A549 (cell line): ENCODE results near the gene LACRT. TPM values are rescaled to one million over a fixed set of nuclear protein-coding genes. Genes with fewer than 3 reads are reported as not detected.

Experiments
- ATAC-seq, 2 experiments: fragments of 200-7000 bp in 1 of 2; fragments of >200 bp in 1 of 2; cut with Nextera tagmentation in 1 of 2; cut with Tn5 transposase in 1 of 2; 3 replicates each; pipeline versions ENCODE4 v1.8.0 to v1.9.1; 2018 to 2020; ENCODE audit warnings: mild to moderate bottlenecking in 1 of 2, moderate library complexity in 1 of 2
- CTCF ChIA-PET: fragments of 300-600 bp; sonication (Branson Sonifier 250); formaldehyde crosslinking; extraction: SDS; loops from one replicate; lab custom pipeline; 2021; ENCODE audit warnings: antibody characterized with exemption, inconsistent platforms; lab: Yijun Ruan, JAX
- POLR2A ChIA-PET: fragments of 350-600 bp; formaldehyde crosslinking; extraction: SDS; loops from one replicate; lab custom pipeline; 2021; ENCODE audit warnings: antibody characterized with exemption, inconsistent platforms; lab: Yijun Ruan, JAX
- DNase-seq, 2 experiments: peaks; one replicate each; pipeline versions ENCODE4 v3.0.0 to v3.0.0-alpha.2; 2011 to 2016; ENCODE audit warnings: low read depth in 1 of 2, low spot score in 1 of 2
- FAIRE-seq: peaks from 2 replicates; lab custom pipeline; 2011; peaks lifted over from hg19 to GRCh38; lab: Jason Lieb, UNC
- H3K27ac ChIP-seq, 2 experiments: fragments of >200 bp; sonication (Bioruptor Twin); formaldehyde crosslinking; 3 replicates each; pipeline ENCODE4 v1.5.1; 2016 to 2017
- H3K4me1 ChIP-seq: fragments of >200 bp; sonication (Bioruptor Twin); formaldehyde crosslinking; 3 replicates; pipeline ENCODE4 v1.6.1; 2016
- H3K4me2 ChIP-seq: fragments of >200 bp; sonication (Bioruptor Twin); formaldehyde crosslinking; 3 replicates; pipeline ENCODE4 v1.6.1; 2016
- H3K4me3 ChIP-seq: fragments of >200 bp; sonication (Bioruptor Twin); formaldehyde crosslinking; 3 replicates; pipeline ENCODE4 v1.5.1; 2016
- H3K9me3 ChIP-seq: fragments of >200 bp; sonication (Bioruptor Twin); formaldehyde crosslinking; 3 replicates; pipeline ENCODE4 v1.6.1; 2016
- CBX8 ChIP-seq: fragments of 200-600 bp; sonication (generic); IDR thresholded peaks from 2 replicates; pipeline ENCODE4 v1.6.1; 2016
- CEBPB ChIP-seq, 2 experiments: fragments of >200 bp in 1 of 2; sonication (Bioruptor Twin) in 1 of 2; formaldehyde crosslinking in 1 of 2; IDR thresholded peaks; 2 replicates each; pipeline ENCODE4 v1.6.1; 2012 to 2016
- EHF ChIP-seq: fragments of 250-450 bp; sonication (Bioruptor Pico); IDR thresholded peaks from 2 replicates; pipeline ENCODE4 v1.5.0; 2020; ENCODE audit warnings: mild to moderate bottlenecking
- EP300 ChIP-seq, 2 experiments: fragments of >200 bp; sonication (Bioruptor Twin); formaldehyde crosslinking; IDR thresholded peaks; 2 replicates in 1 of 2; 3 replicates in 1 of 2; pipeline ENCODE4 v1.6.1; 2016 to 2017
- ESRRA ChIP-seq: fragments of 150-350 bp; IDR thresholded peaks from 2 replicates; pipeline ENCODE4 v1.6.1; 2014; ENCODE audit warnings: mild to moderate bottlenecking, low read length, borderline replicate concordance
- FOSB ChIP-seq: fragments of 250-450 bp; sonication (Bioruptor Pico); IDR thresholded peaks from 2 replicates; pipeline ENCODE4 v1.5.0; 2020; ENCODE audit warnings: mild to moderate bottlenecking, moderate library complexity
- HEYL ChIP-seq: fragments of 250-450 bp; sonication (Bioruptor Pico); IDR thresholded peaks from 2 replicates; pipeline ENCODE4 v1.8.0; 2021; ENCODE audit warnings: mild to moderate bottlenecking, moderate library complexity
- HOXB13 ChIP-seq: fragments of 250-450 bp; sonication (Bioruptor Pico); IDR thresholded peaks from 2 replicates; pipeline ENCODE4 v1.5.0; 2020; ENCODE audit warnings: low read depth, mild to moderate bottlenecking, moderate library complexity
- KDM5A ChIP-seq: fragments of 200-600 bp; sonication (generic); IDR thresholded peaks from 2 replicates; pipeline ENCODE4 v1.6.1; 2016; ENCODE audit warnings: antibody characterized with exemption, mild to moderate bottlenecking
- MAZ ChIP-seq: fragments of 150-350 bp; IDR thresholded peaks from 2 replicates; pipeline ENCODE4 v1.6.1; 2014; ENCODE audit warnings: antibody characterized with exemption, low read depth, low read length, borderline replicate concordance
- NPAS2 ChIP-seq: fragments of 250-450 bp; sonication (Bioruptor Pico); IDR thresholded peaks from 2 replicates; pipeline ENCODE4 v1.8.0; 2022; ENCODE audit warnings: mild to moderate bottlenecking, moderate library complexity, borderline replicate concordance
- NR3C1 ChIP-seq: fragments of >200 bp; sonication (Bioruptor Twin); formaldehyde crosslinking; IDR thresholded peaks from 3 replicates; pipeline ENCODE4 v1.6.1; 2017
- POLR2AphosphoS2 ChIP-seq: conservative IDR thresholded peaks from 2 replicates; pipeline ENCODE4 v1.6.1; 2012; ENCODE audit warnings: low read length, improper control_type of control experiment, inconsistent platforms
- RAD21 ChIP-seq, 2 experiments: fragments of >200 bp in 1 of 2; sonication (Bioruptor Twin) in 1 of 2; formaldehyde crosslinking in 1 of 2; IDR thresholded peaks in 1 of 2; conservative IDR thresholded peaks in 1 of 2; 2 replicates in 1 of 2; 3 replicates in 1 of 2; pipeline ENCODE4 v1.6.1; 2012 to 2018; ENCODE audit warnings: inconsistent platforms in 1 of 2
- RFX5 ChIP-seq: fragments of 450-650 bp; IDR thresholded peaks from 2 replicates; pipeline ENCODE4 v1.7.1; 2014; ENCODE audit warnings: antibody characterized with exemption, mild to moderate bottlenecking, moderate library complexity
- SMC3 ChIP-seq: fragments of >200 bp; sonication (Bioruptor Twin); formaldehyde crosslinking; IDR thresholded peaks from 3 replicates; pipeline ENCODE4 v1.6.1; 2018; ENCODE audit warnings: inconsistent platforms
- TFCP2L1 ChIP-seq: fragments of 250-450 bp; sonication (Bioruptor Pico); IDR thresholded peaks from 2 replicates; pipeline ENCODE4 v1.5.0; 2021; ENCODE audit warnings: mild to moderate bottlenecking
- TP53 ChIP-seq: fragments of 250-450 bp; sonication (Bioruptor Pico); IDR thresholded peaks from 2 replicates; pipeline ENCODE4 v1.5.0; 2021; ENCODE audit warnings: mild to moderate bottlenecking, moderate library complexity
- ZSCAN20 ChIP-seq: fragments of 250-450 bp; sonication (Bioruptor Pico); IDR thresholded peaks from 2 replicates; pipeline ENCODE4 v1.8.0; 2022; ENCODE audit warnings: mild to moderate bottlenecking, moderate library complexity
- WGBS: methylation state at CpG from one replicate; pipeline ENCODE4 v1.1.6; 2017; ENCODE audit errors: missing lambda C conversion rate; 5-methylcytosine and 5-hydroxymethylcytosine counted together
- polyA plus RNA-seq, 4 experiments: library from polyadenylated mRNA; depleted of rRNA in 3 of 4; stranded (reverse); fragments of >200 nt; fragmentation: RNase III in 1 of 4; extraction: RNeasy Plus Mini Kit Qiagen cat#74134 plus additional on column Dnase treatment in 1 of 4; gene quantifications; 2 replicates in 3 of 4; 3 replicates in 1 of 4; pipeline ENCODE4 v1.2.3, GENCODE V29; 2011 to 2017
- TF ChIP-seq, protein P1 (sequence below): fragments of 450-650 bp; IDR thresholded peaks from 2 replicates; pipeline ENCODE4 v1.6.1; 2014; ENCODE audit warnings: antibody characterized with exemption
- TF ChIP-seq, protein P2 (sequence below): fragments of 250-450 bp; sonication (Bioruptor Pico); IDR thresholded peaks from 2 replicates; pipeline ENCODE4 v1.5.0; 2020; ENCODE audit warnings: low read depth, mild to moderate bottlenecking, moderate library complexity
- TF ChIP-seq, protein P3 (sequence below): fragments of >200 bp; sonication (Bioruptor Twin); formaldehyde crosslinking; IDR thresholded peaks from 3 replicates; pipeline ENCODE4 v1.6.1; 2016
- TF ChIP-seq, protein P4 (sequence below): fragments of 200-600 bp; sonication (generic); IDR thresholded peaks from 2 replicates; pipeline ENCODE4 v1.6.1; 2016; ENCODE audit warnings: antibody characterized with exemption, mild to moderate bottlenecking, moderate library complexity
- TF ChIP-seq, protein P5 (sequence below): IDR thresholded peaks from 2 replicates; pipeline ENCODE4 v1.6.1; 2012
- TF ChIP-seq, protein P6 (sequence below): fragments of 150-350 bp; IDR thresholded peaks from 2 replicates; pipeline ENCODE4 v1.6.1; 2014; ENCODE audit warnings: low read depth, mild to moderate bottlenecking, low read length

The LACRT gene
- polyA plus RNA-seq, 2 of the 4 experiments (the other 2 are of a cell fraction): not detected

DNA sequence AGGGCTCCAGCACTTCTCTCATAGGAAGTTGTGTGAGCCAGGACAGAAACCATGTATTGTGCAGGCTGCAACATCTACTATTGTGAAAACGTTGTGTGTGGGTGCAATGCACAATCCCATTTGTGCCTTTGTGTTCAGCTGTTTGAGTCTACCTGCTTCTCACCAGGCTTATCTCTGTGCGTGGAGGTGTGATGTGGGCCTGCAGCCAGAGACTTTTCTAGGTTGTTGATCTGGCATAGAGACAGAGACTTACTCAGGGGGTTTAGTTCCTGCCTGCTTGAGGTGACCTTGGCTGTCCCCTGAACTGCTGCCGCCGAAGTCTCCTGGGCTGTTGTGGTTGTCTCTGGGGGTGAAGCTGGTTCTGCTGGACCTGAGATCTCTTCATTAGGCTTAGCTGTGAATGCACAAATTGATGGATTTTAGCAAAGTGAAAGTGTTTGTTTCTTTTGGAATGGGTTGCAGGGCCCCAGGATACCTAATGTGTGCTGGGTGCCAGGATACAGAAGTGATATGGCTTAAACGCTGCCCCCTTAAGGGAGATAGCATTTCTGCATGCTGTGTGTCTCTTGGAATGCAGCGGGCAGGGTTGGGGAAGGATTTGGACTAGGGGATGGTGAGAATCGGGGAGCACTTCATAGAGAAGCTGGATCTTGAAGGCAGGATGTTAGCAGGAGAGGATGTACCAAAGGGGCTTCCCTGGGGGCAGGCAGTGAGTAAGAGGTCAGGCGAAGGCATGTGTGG is 2.5 kb downstream of the LACRT start:
- TF ChIP-seq RAD21 (conservative IDR thresholded peaks at IDR 0.05 in 1 of 2, IDR thresholded peaks at IDR 0.05 in 1 of 2) (no peak), ESRRA (no peak)
- TF ChIP-seq, protein P1, sequence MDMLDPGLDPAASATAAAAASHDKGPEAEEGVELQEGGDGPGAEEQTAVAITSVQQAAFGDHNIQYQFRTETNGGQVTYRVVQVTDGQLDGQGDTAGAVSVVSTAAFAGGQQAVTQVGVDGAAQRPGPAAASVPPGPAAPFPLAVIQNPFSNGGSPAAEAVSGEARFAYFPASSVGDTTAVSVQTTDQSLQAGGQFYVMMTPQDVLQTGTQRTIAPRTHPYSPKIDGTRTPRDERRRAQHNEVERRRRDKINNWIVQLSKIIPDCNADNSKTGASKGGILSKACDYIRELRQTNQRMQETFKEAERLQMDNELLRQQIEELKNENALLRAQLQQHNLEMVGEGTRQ: no peak

DNA sequence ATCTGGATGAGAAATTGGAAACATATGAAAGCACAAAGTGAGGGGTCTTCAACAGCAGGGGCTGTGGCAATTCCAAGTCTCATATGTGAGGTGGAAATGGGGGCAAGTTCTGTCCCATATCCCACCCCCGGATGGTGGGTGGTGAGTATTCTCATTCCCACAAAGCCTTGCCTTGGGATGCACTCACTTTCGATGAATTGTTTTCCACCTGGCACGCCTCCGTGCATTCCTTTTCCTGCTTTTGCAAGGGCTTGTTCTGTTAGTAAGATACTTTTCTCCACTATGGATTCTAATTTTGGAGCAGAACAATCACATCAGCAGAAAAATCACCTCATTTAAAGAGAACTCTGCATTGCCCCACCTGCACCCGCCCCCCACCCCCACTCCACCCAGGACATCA is 3.1 kb downstream of the LACRT start:
- H3K4me3 ChIP-seq: no peak overlapping the region
- H3K4me1 ChIP-seq: no peaks in the 10 kb centered on the region
- FAIRE-seq: no peak
- ChIA-PET CTCF (interaction anchor here (0.8 kb wide), 1 partner anchor 84 kb away, joined by 3 read pairs; no protein-coding TSS in a partner anchor), POLR2A (no interaction called here)
- TF ChIP-seq HEYL (CRISPR knock-in tag) (no peak), TP53 (CRISPR knock-in tag) (no peak), FOSB (CRISPR knock-in tag) (no peak), MAZ (no peak), ZSCAN20 (CRISPR knock-in tag) (no peak), HOXB13 (no peak), SMC3 (no peak)
- TF ChIP-seq, protein P2, sequence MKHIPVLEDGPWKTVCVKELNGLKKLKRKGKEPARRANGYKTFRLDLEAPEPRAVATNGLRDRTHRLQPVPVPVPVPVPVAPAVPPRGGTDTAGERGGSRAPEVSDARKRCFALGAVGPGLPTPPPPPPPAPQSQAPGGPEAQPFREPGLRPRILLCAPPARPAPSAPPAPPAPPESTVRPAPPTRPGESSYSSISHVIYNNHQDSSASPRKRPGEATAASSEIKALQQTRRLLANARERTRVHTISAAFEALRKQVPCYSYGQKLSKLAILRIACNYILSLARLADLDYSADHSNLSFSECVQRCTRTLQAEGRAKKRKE: no peak
- ATAC-seq: no peak
- DNase-seq: no peak
- WGBS: 48% methylated on average over 5 of the region's 5 CpGs
- H3K9me3 ChIP-seq: peaks cover 8% of the 10 kb centered on the region
- H3K4me2 ChIP-seq: no peak overlapping the region
- no peak overlapping the region for H3K27ac ChIP-seq

More for the DNA sequence above, 2.5 kb downstream of the LACRT start:
- Histone ChIP-seq H3K27ac (no peak overlapping the region), H3K4me3 (no peak overlapping the region), H3K4me2 (no peak overlapping the region), H3K4me1 (no peaks in the 10 kb centered on the region), H3K9me3 (peaks cover 8% of the 10 kb centered on the region)
- 6% methylated on average over 8 of the region's 8 CpGs for WGBS
- DNase-seq: no peak
- ChIA-PET POLR2A (no interaction called here), CTCF (no interaction called here)
- peak in 1 of 2 experiments; percentile 72; a peak in 3 of 6 replicates for ATAC-seq
- no peak for FAIRE-seq

DNA sequence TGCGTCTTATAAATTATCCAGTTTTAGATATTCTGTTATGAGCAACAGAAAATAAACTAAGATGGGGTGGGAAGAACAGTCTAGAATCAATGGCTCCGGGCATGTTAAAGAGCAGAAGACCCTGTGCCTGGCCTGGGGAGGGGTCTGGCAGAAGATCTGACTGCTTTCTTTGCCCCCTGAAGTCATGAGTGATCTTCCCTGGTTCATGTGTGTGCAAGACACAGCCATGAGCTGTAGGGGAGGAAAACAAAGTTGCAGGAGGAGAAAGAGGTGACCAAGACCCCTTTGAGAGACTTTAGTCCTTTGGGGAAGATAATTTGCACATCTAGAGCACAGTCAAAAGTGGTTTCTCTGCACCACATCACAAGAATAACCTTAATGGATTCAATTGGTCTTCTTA is 4.8 kb downstream of the LACRT start:
- FAIRE-seq (no peak), ATAC-seq (no peak), DNase-seq (no peak)
- Histone ChIP-seq H3K4me2 (no peak overlapping the region), H3K4me1 (no peaks in the 10 kb centered on the region), H3K4me3 (no peak overlapping the region), H3K9me3 (peaks cover 8% of the 10 kb centered on the region), H3K27ac (no peak overlapping the region)
- WGBS: 21% methylated on average over 2 of the region's 2 CpGs
- ChIA-PET CTCF (interaction anchor here (0.7 to 0.9 kb wide), 3 partner anchors 11 to 654 kb away, joined by 3 read pairs; no protein-coding TSS in a partner anchor), POLR2A (no interaction called here)
- TF ChIP-seq TFCP2L1 (CRISPR knock-in tag): no peak
- TF ChIP-seq POLR2AphosphoS2: no peak
- no peak for TF ChIP-seq EHF (CRISPR knock-in tag)
- TF ChIP-seq, protein P3, sequence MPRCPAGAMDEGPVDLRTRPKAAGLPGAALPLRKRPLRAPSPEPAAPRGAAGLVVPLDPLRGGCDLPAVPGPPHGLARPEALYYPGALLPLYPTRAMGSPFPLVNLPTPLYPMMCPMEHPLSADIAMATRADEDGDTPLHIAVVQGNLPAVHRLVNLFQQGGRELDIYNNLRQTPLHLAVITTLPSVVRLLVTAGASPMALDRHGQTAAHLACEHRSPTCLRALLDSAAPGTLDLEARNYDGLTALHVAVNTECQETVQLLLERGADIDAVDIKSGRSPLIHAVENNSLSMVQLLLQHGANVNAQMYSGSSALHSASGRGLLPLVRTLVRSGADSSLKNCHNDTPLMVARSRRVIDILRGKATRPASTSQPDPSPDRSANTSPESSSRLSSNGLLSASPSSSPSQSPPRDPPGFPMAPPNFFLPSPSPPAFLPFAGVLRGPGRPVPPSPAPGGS: no peak
- TF ChIP-seq EP300 (IDR thresholded peaks at IDR 0.05): no peak
- TF ChIP-seq, protein P4, sequence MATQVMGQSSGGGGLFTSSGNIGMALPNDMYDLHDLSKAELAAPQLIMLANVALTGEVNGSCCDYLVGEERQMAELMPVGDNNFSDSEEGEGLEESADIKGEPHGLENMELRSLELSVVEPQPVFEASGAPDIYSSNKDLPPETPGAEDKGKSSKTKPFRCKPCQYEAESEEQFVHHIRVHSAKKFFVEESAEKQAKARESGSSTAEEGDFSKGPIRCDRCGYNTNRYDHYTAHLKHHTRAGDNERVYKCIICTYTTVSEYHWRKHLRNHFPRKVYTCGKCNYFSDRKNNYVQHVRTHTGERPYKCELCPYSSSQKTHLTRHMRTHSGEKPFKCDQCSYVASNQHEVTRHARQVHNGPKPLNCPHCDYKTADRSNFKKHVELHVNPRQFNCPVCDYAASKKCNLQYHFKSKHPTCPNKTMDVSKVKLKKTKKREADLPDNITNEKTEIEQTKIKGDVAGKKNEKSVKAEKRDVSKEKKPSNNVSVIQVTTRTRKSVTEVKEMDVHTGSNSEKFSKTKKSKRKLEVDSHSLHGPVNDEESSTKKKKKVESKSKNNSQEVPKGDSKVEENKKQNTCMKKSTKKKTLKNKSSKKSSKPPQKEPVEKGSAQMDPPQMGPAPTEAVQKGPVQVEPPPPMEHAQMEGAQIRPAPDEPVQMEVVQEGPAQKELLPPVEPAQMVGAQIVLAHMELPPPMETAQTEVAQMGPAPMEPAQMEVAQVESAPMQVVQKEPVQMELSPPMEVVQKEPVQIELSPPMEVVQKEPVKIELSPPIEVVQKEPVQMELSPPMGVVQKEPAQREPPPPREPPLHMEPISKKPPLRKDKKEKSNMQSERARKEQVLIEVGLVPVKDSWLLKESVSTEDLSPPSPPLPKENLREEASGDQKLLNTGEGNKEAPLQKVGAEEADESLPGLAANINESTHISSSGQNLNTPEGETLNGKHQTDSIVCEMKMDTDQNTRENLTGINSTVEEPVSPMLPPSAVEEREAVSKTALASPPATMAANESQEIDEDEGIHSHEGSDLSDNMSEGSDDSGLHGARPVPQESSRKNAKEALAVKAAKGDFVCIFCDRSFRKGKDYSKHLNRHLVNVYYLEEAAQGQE: no peak
- TF ChIP-seq, protein P5, sequence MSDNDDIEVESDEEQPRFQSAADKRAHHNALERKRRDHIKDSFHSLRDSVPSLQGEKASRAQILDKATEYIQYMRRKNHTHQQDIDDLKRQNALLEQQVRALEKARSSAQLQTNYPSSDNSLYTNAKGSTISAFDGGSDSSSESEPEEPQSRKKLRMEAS: no peak
- TF ChIP-seq RFX5: no peak
- TF ChIP-seq CEBPB (IDR thresholded peaks at IDR 0.05): no peak
- TF ChIP-seq CBX8: no peak
- TF ChIP-seq, protein P6, sequence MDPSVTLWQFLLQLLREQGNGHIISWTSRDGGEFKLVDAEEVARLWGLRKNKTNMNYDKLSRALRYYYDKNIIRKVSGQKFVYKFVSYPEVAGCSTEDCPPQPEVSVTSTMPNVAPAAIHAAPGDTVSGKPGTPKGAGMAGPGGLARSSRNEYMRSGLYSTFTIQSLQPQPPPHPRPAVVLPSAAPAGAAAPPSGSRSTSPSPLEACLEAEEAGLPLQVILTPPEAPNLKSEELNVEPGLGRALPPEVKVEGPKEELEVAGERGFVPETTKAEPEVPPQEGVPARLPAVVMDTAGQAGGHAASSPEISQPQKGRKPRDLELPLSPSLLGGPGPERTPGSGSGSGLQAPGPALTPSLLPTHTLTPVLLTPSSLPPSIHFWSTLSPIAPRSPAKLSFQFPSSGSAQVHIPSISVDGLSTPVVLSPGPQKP: no peak
- TF ChIP-seq KDM5A: no peak
- no peak for TF ChIP-seq NPAS2 (CRISPR knock-in tag)
- no peak for TF ChIP-seq NR3C1
